AG09319 (cell line): ENCODE measurements around the gene NXPH3.

Experiments
- DNase-seq: peaks from one replicate; pipeline ENCODE4 v3.0.0-alpha.2; 2010; ENCODE audit warnings: low read depth; ENCODE audit errors: extremely low read depth
- CTCF ChIP-seq: IDR thresholded peaks from 2 replicates; pipeline ENCODE4 v1.5.1; 2011; ENCODE audit warnings: low read depth, mild to moderate bottlenecking, inconsistent platforms, low read length, moderate library complexity

Gene NXPH3

GRCh38 chr17:49578952-49579500, 3.4 kb downstream of the NXPH3 start:
- DNase-seq: no peak
- no peak for TF ChIP-seq CTCF

- no peak for TF ChIP-seq CTCF
- DNase-seq: no peak
These were observed 3.9 kb downstream of the NXPH3 start for GRCh38 chr17:49579522-49579921.

GRCh38 chr17:49580055-49580721, 4.5 kb downstream of the NXPH3 start:
- no peak for TF ChIP-seq CTCF
- no peak for DNase-seq

GRCh38 chr17:49580981-49581647, 5.4 kb downstream of the NXPH3 start:
- no peak for DNase-seq
- no peak for TF ChIP-seq CTCF

DNA sequence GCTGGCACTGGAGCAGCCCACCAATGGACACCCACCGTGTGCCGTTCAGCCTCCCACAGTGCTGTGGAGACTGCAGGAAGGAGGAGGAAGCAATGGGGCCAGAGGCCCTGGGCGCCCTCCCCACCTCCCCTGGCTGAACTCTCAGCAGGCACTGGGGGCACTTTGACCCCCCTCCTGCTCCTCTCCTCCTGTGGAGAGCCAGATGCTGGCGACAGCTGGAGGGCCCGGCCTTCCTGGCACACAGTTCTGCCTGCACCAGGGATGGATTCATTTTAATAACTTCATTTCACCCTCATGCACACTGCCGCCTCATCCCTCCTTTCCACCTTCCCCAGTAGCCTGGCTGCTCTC, 6.0 kb downstream of the NXPH3 start:
- no peak for TF ChIP-seq CTCF

GRCh38 chr17:49582055-49582722, 6.5 kb downstream of the NXPH3 start:
- DNase-seq: no peak
- no peak for TF ChIP-seq CTCF

More for the DNA sequence above, 6.0 kb downstream of the NXPH3 start:
- DNase-seq: no peak

DNA sequence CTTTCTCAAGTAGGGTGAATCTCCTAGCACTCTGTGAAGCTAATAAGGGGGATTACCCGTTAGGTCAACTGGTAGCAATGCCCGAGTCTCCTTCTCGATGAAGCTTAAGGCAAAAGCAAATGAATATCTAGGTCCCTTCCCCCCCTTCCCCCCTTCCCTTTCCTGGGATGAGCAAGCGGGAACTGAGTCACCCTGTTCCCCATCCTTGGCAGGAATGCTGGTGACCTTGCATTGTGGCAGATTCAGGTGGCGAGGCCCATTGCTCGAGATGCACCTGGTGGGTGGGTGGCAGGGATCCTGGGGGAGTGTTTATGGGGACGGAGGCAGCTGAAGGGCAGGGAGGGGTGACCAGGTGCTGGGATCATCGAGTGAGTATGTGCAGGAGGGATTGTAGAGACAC, 7.1 kb downstream of the NXPH3 start:
- DNase-seq: no peak
- TF ChIP-seq CTCF: no peak
